ENCODE results near the gene ZNF74.
"Not testable (repeated sequence)": the region's sequence is repeated elsewhere in the genome, so short reads cannot be mapped to it uniquely, and the experiment has no call there.

DNA sequence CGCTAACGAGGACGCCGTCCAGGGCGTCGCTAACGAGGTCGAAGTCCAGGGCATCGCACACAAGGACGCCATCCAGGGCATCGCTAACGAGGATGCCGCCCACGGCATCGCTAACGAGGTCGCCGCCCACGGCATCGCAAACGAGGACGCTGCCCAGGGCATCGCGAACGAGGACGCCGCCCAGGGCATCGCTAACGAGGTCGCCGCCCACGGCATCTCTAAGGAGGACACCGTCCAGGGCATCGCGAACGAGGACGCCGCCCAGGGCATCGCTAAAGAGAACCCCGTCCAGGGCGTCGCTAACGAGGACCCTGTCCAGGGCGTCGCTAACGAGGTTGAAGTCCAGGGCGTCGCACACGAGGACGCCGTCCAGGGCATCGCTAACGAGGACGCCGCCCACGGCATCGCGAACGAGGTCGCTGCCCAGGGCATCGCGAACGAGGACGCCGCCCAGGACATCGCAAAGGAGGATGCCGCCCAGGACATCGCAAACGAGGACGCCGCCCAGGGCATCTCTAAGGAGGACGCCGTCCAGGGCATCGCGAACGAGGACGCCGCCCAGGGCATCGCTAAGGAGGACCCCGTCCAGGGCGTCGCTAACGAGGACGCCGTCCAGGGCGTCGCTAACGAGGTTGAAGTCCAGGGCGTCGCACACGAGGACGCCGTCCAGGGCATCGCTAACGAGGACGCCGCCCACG, 37.9 kb upstream of the ZNF74 start:
- TF ChIP-seq, protein P1, sequence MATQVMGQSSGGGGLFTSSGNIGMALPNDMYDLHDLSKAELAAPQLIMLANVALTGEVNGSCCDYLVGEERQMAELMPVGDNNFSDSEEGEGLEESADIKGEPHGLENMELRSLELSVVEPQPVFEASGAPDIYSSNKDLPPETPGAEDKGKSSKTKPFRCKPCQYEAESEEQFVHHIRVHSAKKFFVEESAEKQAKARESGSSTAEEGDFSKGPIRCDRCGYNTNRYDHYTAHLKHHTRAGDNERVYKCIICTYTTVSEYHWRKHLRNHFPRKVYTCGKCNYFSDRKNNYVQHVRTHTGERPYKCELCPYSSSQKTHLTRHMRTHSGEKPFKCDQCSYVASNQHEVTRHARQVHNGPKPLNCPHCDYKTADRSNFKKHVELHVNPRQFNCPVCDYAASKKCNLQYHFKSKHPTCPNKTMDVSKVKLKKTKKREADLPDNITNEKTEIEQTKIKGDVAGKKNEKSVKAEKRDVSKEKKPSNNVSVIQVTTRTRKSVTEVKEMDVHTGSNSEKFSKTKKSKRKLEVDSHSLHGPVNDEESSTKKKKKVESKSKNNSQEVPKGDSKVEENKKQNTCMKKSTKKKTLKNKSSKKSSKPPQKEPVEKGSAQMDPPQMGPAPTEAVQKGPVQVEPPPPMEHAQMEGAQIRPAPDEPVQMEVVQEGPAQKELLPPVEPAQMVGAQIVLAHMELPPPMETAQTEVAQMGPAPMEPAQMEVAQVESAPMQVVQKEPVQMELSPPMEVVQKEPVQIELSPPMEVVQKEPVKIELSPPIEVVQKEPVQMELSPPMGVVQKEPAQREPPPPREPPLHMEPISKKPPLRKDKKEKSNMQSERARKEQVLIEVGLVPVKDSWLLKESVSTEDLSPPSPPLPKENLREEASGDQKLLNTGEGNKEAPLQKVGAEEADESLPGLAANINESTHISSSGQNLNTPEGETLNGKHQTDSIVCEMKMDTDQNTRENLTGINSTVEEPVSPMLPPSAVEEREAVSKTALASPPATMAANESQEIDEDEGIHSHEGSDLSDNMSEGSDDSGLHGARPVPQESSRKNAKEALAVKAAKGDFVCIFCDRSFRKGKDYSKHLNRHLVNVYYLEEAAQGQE (IDR thresholded peaks at IDR 0.05) = not testable (repeated sequence)
- TF ChIP-seq, protein P2, sequence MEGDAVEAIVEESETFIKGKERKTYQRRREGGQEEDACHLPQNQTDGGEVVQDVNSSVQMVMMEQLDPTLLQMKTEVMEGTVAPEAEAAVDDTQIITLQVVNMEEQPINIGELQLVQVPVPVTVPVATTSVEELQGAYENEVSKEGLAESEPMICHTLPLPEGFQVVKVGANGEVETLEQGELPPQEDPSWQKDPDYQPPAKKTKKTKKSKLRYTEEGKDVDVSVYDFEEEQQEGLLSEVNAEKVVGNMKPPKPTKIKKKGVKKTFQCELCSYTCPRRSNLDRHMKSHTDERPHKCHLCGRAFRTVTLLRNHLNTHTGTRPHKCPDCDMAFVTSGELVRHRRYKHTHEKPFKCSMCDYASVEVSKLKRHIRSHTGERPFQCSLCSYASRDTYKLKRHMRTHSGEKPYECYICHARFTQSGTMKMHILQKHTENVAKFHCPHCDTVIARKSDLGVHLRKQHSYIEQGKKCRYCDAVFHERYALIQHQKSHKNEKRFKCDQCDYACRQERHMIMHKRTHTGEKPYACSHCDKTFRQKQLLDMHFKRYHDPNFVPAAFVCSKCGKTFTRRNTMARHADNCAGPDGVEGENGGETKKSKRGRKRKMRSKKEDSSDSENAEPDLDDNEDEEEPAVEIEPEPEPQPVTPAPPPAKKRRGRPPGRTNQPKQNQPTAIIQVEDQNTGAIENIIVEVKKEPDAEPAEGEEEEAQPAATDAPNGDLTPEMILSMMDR (IDR thresholded peaks at IDR 0.05) = not testable (repeated sequence)
- not testable (repeated sequence) for TF ChIP-seq POLR2A (IDR thresholded peaks at IDR 0.05; ENCODE audit: low read length); PBX3 (IDR thresholded peaks at IDR 0.05); PHF8 (IDR thresholded peaks at IDR 0.05; ENCODE audit: borderline replicate concordance, low read depth); RFX5 (IDR thresholded peaks at IDR 0.05); BHLHE40 (IDR thresholded peaks at IDR 0.05; ENCODE audit: low read depth, low read length); HOXA7 (CRISPR knock-in tag; IDR thresholded peaks at IDR 0.05); RARB (CRISPR knock-in tag; IDR thresholded peaks at IDR 0.05); RAD21 (conservative IDR thresholded peaks at IDR 0.05 in 1 of 2, IDR thresholded peaks at IDR 0.05 in 1 of 2); USF2 (IDR thresholded peaks at IDR 0.05); CEBPB (IDR thresholded peaks at IDR 0.05); NFE2L2 (conservative IDR thresholded peaks at IDR 0.05; ENCODE audit: low read length)
- TF ChIP-seq, protein P3, sequence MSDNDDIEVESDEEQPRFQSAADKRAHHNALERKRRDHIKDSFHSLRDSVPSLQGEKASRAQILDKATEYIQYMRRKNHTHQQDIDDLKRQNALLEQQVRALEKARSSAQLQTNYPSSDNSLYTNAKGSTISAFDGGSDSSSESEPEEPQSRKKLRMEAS (IDR thresholded peaks at IDR 0.05) = not testable (repeated sequence)
